Measurements from ENCODE around the gene CYBC1.

CYBC1 gene

DNA sequence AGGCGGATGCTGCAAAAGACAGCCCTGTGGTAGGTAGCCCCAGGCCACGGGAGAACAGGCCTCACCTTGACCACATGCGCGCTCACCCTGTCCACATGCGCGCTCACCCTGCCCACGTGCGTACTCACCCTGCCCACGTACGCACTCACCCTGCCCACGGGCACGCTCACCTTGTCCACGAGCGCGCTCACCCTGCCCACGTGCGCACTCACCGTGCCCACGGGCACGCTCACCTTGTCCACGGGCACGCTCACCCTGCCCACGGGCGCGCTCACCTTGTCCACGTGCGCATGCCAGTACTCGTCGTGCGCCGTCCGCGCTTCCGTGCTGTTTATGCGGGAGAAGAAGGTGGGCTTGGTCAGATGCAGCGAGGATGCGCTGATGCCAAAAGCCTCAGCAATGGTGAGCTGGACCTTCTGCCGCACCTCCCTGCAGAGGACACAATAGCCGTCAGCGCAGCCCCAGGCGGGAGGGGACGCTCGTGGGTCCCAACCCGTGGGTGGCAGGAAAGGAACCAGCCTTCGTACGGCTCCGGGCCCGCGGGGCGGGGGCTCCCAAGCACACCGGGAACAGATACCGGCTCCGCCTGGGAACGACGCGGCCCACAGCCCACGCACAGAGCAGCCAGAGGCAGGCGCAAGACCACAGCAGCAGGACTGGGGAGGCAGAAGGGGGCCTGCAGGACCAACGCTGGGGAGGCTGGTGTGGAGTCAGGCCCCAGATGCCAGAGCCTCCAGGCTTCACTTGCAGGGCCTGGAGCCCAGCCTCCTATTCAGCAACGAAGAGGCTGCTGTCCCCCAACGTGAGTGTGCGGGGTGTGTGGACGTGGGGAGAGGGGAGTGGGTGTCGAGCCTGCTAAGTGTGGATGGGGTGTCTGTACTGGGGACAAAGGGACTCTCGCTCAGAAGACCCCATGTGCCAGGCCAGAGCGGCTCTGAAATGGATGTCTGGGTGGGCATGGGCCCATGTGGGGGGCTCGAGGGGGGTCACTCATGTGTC is 46.6 kb downstream of the CYBC1 start:
- no peak for DNase-seq (ENCODE audit: low read depth in 1 of 2, low spot score in 1 of 2)

DNA sequence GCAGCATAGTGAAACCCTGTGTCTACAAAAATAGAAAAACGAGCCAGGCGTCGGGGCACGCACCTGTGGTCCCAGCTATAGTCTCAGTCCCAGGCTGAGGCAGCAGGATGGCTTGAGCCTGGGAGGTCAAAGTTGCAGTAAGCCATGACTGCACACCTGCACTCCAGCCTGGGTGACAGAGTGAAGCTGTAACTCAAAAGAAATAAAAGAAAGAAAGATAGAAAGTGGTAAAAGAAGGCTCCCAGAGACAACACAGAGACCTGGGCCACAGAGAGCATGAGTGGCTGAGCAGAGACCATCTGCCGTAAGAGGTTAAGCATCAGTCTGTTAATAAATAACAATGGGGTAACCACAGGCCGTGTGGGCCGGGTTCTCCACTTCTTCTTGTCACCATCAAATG is 47.7 kb downstream of the CYBC1 start:
- Histone ChIP-seq H3K4me3 (replicated peaks; ENCODE audit: insufficient read depth, low read length) (no peak overlapping the region), H3K27me3 (ENCODE audit: insufficient read depth, poor library complexity, severe bottlenecking) (no peaks in the 10 kb centered on the region), H3K27ac (replicated peaks) (no peak overlapping the region)
- DNase-seq (ENCODE audit: low read depth in 1 of 2, low spot score in 1 of 2): no peak
- TF ChIP-seq, protein P1, sequence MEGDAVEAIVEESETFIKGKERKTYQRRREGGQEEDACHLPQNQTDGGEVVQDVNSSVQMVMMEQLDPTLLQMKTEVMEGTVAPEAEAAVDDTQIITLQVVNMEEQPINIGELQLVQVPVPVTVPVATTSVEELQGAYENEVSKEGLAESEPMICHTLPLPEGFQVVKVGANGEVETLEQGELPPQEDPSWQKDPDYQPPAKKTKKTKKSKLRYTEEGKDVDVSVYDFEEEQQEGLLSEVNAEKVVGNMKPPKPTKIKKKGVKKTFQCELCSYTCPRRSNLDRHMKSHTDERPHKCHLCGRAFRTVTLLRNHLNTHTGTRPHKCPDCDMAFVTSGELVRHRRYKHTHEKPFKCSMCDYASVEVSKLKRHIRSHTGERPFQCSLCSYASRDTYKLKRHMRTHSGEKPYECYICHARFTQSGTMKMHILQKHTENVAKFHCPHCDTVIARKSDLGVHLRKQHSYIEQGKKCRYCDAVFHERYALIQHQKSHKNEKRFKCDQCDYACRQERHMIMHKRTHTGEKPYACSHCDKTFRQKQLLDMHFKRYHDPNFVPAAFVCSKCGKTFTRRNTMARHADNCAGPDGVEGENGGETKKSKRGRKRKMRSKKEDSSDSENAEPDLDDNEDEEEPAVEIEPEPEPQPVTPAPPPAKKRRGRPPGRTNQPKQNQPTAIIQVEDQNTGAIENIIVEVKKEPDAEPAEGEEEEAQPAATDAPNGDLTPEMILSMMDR (IDR thresholded peaks at IDR 0.05; ENCODE audit: insufficient read depth, low read length): no peak
- no peak for TF ChIP-seq SPI1 (IDR thresholded peaks at IDR 0.05; ENCODE audit: borderline replicate concordance, low read depth)

More for the DNA sequence above, 46.6 kb downstream of the CYBC1 start:
- Histone ChIP-seq H3K27ac (replicated peaks) (no peak overlapping the region), H3K27me3 (ENCODE audit: insufficient read depth, poor library complexity, severe bottlenecking) (no peaks in the 10 kb centered on the region), H3K4me3 (replicated peaks; ENCODE audit: insufficient read depth, low read length) (no peak overlapping the region)
- TF ChIP-seq, protein P2, sequence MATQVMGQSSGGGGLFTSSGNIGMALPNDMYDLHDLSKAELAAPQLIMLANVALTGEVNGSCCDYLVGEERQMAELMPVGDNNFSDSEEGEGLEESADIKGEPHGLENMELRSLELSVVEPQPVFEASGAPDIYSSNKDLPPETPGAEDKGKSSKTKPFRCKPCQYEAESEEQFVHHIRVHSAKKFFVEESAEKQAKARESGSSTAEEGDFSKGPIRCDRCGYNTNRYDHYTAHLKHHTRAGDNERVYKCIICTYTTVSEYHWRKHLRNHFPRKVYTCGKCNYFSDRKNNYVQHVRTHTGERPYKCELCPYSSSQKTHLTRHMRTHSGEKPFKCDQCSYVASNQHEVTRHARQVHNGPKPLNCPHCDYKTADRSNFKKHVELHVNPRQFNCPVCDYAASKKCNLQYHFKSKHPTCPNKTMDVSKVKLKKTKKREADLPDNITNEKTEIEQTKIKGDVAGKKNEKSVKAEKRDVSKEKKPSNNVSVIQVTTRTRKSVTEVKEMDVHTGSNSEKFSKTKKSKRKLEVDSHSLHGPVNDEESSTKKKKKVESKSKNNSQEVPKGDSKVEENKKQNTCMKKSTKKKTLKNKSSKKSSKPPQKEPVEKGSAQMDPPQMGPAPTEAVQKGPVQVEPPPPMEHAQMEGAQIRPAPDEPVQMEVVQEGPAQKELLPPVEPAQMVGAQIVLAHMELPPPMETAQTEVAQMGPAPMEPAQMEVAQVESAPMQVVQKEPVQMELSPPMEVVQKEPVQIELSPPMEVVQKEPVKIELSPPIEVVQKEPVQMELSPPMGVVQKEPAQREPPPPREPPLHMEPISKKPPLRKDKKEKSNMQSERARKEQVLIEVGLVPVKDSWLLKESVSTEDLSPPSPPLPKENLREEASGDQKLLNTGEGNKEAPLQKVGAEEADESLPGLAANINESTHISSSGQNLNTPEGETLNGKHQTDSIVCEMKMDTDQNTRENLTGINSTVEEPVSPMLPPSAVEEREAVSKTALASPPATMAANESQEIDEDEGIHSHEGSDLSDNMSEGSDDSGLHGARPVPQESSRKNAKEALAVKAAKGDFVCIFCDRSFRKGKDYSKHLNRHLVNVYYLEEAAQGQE (IDR thresholded peaks at IDR 0.05; ENCODE audit: insufficient replicate concordance, low read depth): no peak
- TF ChIP-seq, protein P1 (IDR thresholded peaks at IDR 0.05; ENCODE audit: insufficient read depth, low read length): no peak
- TF ChIP-seq GABPA (IDR thresholded peaks at IDR 0.05; ENCODE audit: low read depth) (no peak), POLR2AphosphoS5 (IDR thresholded peaks at IDR 0.05; ENCODE audit: low read depth) (no peak), SPI1 (IDR thresholded peaks at IDR 0.05; ENCODE audit: borderline replicate concordance, low read depth) (no peak)

DNA sequence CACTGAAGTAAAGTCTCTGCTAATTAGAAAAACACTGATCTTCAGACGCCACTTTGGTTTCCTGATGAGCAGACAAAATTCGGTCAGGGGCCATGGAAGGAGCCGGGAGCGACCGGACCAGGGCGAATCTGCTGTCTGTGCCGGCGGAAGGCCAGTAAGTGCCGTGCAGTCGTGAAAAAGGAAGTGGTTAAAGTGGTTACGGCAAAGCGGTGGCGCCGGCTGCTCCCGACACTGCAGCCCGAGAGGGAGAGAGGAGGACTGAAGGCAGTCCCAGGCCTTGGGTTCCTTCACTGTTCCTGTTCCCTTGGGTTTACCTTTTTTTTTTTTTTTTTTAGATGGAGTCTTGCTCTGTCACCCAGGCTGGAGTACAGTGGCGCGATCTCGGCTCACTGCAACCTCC is 49.7 kb downstream of the CYBC1 start:
- TF ChIP-seq, protein P2 (IDR thresholded peaks at IDR 0.05; ENCODE audit: insufficient replicate concordance, low read depth): no peak
- TF ChIP-seq POLR2AphosphoS5 (IDR thresholded peaks at IDR 0.05; ENCODE audit: low read depth): peak; percentile 77
- TF ChIP-seq, protein P1 (IDR thresholded peaks at IDR 0.05; ENCODE audit: insufficient read depth, low read length): no peak
- TF ChIP-seq GABPA (IDR thresholded peaks at IDR 0.05; ENCODE audit: low read depth): peak; percentile 69
- TF ChIP-seq SPI1 (IDR thresholded peaks at IDR 0.05; ENCODE audit: borderline replicate concordance, low read depth): peak; percentile 94

More for the DNA sequence above, 49.7 kb downstream of the CYBC1 start:
- H3K27me3 ChIP-seq (ENCODE audit: insufficient read depth, poor library complexity, severe bottlenecking): no peaks in the 10 kb centered on the region
- no peak overlapping the region for H3K4me3 ChIP-seq (replicated peaks; ENCODE audit: insufficient read depth, low read length)
- peak; percentile 90 to 95 for DNase-seq (ENCODE audit: low read depth in 1 of 2, low spot score in 1 of 2)
- peak overlapping the region; percentile 92 for H3K27ac ChIP-seq (replicated peaks)

All from HL-60 (cell line).